HG03575 (cell line): ENCODE measurements around the gene PFDN4.
"Not testable (repeated sequence)": the region's sequence is repeated elsewhere in the genome, so short reads cannot be mapped to it uniquely, and the experiment has no call there.

Experiments
- ATAC-seq: cut with Tn5 transposase; IDR thresholded peaks from one replicate; pipeline ENCODE4 v1.9.1; 2021; ENCODE audit not compliant: unreplicated experiment, insufficient number of reproducible peaks, low FRiP score; ENCODE audit errors: extremely low read depth

The PFDN4 gene

GRCh38 chr20:54219751-54220426, 12.0 kb downstream of the PFDN4 start:
- ATAC-seq = no peak

- no peak for ATAC-seq
Observed at GRCh38 chr20:54220722-54221121, 12.8 kb downstream of the PFDN4 start.

- ATAC-seq = no peak
Observed at GRCh38 chr20:54221353-54221752, 13.5 kb downstream of the PFDN4 start.

- no peak for ATAC-seq
Observed at GRCh38 chr20:54221996-54222890, 14.4 kb downstream of the PFDN4 start.

GRCh38 chr20:54223285-54223684, 15.4 kb downstream of the PFDN4 start:
- no peak for ATAC-seq

GRCh38 chr20:54223751-54224150, 15.9 kb downstream of the PFDN4 start:
- no peak for ATAC-seq

- ATAC-seq = not testable (repeated sequence)
Observed at GRCh38 chr20:54224642-54225041, 16.8 kb downstream of the PFDN4 start.

GRCh38 chr20:54227241-54227640, 19.4 kb downstream of the PFDN4 start:
- no peak for ATAC-seq

- no peak for ATAC-seq
Observed at GRCh38 chr20:54227751-54228150, 19.9 kb downstream of the PFDN4 start.

- no peak for ATAC-seq
Observed at GRCh38 chr20:54228841-54229240, 21.0 kb downstream of the PFDN4 start.

- ATAC-seq = no peak
Observed at GRCh38 chr20:54229566-54230160, 21.8 kb downstream of the PFDN4 start.

GRCh38 chr20:54231036-54231435, 23.1 kb downstream of the PFDN4 start:
- ATAC-seq = no peak

GRCh38 chr20:54234991-54235390, 27.1 kb downstream of the PFDN4 start:
- ATAC-seq = no peak

GRCh38 chr20:54237116-54237943, 29.4 kb downstream of the PFDN4 start:
- ATAC-seq = no peak

- ATAC-seq = no peak
Observed at GRCh38 chr20:54244113-54244512, 36.2 kb downstream of the PFDN4 start.

GRCh38 chr20:54248705-54249104, 40.8 kb downstream of the PFDN4 start:
- not testable (repeated sequence) for ATAC-seq

- ATAC-seq = no peak
Observed at GRCh38 chr20:54250691-54251090, 42.8 kb downstream of the PFDN4 start.

- ATAC-seq = no peak
Observed at GRCh38 chr20:54251096-54251495, 43.2 kb downstream of the PFDN4 start.

- no peak for ATAC-seq
Observed at GRCh38 chr20:54254596-54254995, 46.7 kb downstream of the PFDN4 start.
